ENCODE results near the gene PSMA6.

The PSMA6 gene

DNA sequence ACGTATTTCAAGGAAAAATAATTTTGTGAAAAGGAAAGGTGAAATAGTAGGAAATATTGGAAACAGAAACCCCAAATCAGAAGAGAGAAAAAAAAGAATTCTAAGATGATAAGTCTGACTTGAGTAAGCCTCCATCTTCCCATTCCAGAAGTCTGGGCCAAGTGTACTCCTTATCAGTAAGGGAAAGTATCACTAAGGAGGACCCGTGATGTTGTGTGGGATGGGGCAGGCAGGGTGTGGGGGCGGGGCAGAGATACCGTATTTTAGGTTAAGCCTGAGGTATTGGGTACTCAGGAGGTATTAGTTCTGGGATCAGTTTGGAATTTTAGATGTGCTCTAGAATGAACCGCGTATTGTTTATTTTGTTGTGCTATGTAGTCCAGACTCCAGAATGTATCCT, 33.8 kb upstream of the PSMA6 start:
- TF ChIP-seq, protein P1, sequence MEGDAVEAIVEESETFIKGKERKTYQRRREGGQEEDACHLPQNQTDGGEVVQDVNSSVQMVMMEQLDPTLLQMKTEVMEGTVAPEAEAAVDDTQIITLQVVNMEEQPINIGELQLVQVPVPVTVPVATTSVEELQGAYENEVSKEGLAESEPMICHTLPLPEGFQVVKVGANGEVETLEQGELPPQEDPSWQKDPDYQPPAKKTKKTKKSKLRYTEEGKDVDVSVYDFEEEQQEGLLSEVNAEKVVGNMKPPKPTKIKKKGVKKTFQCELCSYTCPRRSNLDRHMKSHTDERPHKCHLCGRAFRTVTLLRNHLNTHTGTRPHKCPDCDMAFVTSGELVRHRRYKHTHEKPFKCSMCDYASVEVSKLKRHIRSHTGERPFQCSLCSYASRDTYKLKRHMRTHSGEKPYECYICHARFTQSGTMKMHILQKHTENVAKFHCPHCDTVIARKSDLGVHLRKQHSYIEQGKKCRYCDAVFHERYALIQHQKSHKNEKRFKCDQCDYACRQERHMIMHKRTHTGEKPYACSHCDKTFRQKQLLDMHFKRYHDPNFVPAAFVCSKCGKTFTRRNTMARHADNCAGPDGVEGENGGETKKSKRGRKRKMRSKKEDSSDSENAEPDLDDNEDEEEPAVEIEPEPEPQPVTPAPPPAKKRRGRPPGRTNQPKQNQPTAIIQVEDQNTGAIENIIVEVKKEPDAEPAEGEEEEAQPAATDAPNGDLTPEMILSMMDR (IDR thresholded peaks at IDR 0.05; ENCODE audit: borderline replicate concordance, insufficient read depth, low read depth, low read length) = no peak

DNA sequence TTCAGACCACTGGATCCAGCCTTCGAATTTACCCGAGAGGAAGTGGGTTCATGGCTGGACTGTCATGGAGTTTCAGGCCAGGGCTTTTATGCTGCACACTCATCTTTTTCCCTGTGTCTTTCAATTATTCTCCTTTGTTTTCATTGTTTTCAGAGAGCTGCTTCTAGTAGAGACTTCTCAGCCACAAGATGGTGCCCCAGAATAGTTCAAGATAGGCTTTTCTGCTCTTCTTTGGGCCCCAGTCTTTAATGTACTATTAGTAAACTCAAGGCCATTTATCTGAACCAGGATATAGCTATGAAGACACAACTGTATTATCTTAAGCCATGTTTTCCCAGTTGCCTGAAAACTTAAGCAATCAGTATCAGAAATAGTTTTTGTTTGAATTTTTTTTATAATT, 30.4 kb upstream of the PSMA6 start:
- no peak overlapping the region for H3K4me3 ChIP-seq (ENCODE audit: low read depth, low read length)
- TF ChIP-seq, protein P1 (IDR thresholded peaks at IDR 0.05; ENCODE audit: borderline replicate concordance, insufficient read depth, low read depth, low read length) = no peak

More for the DNA sequence above, 33.8 kb upstream of the PSMA6 start:
- H3K4me3 ChIP-seq (ENCODE audit: low read depth, low read length) = no peak overlapping the region

DNA sequence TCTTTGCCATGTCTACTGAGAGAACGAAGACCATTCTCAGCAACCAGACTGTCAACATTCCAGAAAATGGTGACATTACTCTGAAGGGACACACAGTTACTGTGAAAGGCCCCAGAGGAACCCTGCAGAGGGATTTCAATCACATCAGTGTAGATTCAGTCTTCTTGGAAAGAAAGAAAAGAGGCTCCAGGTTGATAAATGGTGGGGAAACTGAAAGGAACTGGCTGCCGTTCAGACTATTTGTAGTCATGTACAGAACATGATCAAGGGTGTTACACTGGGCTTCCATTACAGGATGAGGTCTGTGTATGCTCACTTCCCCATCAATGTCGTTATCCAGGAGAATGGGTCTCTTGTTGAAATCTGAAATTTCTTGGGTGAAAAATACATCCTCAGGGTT, 29.7 kb upstream of the PSMA6 start:
- TF ChIP-seq, protein P1 (IDR thresholded peaks at IDR 0.05; ENCODE audit: borderline replicate concordance, insufficient read depth, low read depth, low read length) = no peak
- no peak overlapping the region for H3K4me3 ChIP-seq (ENCODE audit: low read depth, low read length)

DNA sequence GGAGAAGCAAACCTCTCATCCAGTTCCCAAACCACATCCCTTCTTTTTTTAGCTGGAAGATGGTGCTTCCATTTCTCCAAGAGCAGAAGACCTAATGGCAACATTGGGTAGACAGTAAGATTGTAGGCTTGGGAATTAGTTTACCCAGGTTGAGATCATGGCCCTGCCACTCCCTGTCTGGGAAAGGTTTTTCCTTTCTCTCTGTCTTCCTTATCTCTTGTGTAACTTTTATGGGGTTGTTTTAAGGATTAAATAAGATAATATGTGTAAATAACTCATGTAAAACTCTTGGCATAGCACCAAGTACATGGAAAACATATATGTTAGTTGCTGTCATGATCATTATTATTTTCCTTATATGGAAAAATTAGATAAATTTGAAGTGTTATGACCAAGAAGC, 23.2 kb upstream of the PSMA6 start:
- no peak overlapping the region for H3K4me3 ChIP-seq (ENCODE audit: low read depth, low read length)

DNA sequence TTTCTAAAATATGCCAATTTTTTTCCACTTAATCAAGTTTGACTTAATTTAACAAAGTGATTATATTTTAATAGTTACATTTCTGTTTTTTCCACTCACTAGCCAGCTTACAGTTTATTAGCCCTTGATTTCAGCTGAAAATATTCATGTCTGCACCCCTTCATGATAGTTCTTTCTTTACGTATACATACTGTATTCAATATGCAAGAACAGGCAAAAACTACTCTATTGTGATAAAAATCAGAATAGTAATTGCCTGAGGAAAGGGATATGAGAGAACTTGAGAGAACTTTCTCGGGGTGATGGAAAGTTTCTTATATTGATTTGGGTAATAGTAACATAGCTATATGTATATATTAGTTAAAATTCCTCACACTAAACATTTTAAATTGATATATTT, 17.4 kb upstream of the PSMA6 start:
- TF ChIP-seq, protein P1 (IDR thresholded peaks at IDR 0.05; ENCODE audit: borderline replicate concordance, insufficient read depth, low read depth, low read length) = no peak
- H3K4me3 ChIP-seq (ENCODE audit: low read depth, low read length) = no peak overlapping the region

More for the DNA sequence above, 23.2 kb upstream of the PSMA6 start:
- TF ChIP-seq, protein P1 (IDR thresholded peaks at IDR 0.05; ENCODE audit: borderline replicate concordance, insufficient read depth, low read depth, low read length) = no peak

GRCh38 chr14:35277179-35277578, 15.0 kb upstream of the PSMA6 start:
- TF ChIP-seq, protein P1 (IDR thresholded peaks at IDR 0.05; ENCODE audit: borderline replicate concordance, insufficient read depth, low read depth, low read length) = no peak
- H3K4me3 ChIP-seq (ENCODE audit: low read depth, low read length) = no peak overlapping the region

- H3K4me3 ChIP-seq (ENCODE audit: low read depth, low read length) = no peak overlapping the region
- TF ChIP-seq, protein P1 (IDR thresholded peaks at IDR 0.05; ENCODE audit: borderline replicate concordance, insufficient read depth, low read depth, low read length) = no peak
Measured at GRCh38 chr14:35279369-35279768, 12.8 kb upstream of the PSMA6 start.
